HEK293 (cell line): Measurements from ENCODE around the gene PHF8.

ENCODE experiments used
- CTCF ChIA-PET: fragments of 350-600 bp; formaldehyde crosslinking; extraction: SDS; loops from one replicate; lab custom pipeline; 2021; ENCODE audit warnings: antibody characterized with exemption; lab: Yijun Ruan, JAX
- POLR2A ChIA-PET: fragments of 300-600 bp; formaldehyde crosslinking; extraction: SDS; loops from one replicate; lab custom pipeline; 2020; ENCODE audit warnings: antibody characterized with exemption, inconsistent platforms; lab: Yijun Ruan, JAX
- H3K27ac ChIP-seq: fragments of 200-500 bp; sonication (Bioruptor generic); 2 replicates; pipeline ENCODE4 v1.5.1; 2014; ENCODE audit warnings: low read depth, low read length, control low read depth, inconsistent platforms; ENCODE audit errors: extremely low read depth
- H3K36me3 ChIP-seq, 2 experiments: fragments of 200-500 bp in 1 of 2; sonication (Bioruptor generic) in 1 of 2; 1 replicate in 1 of 2; 2 replicates in 1 of 2; pipeline ENCODE4 v1.5.1; 2014 to 2017; ENCODE audit warnings: inconsistent platforms in 2 of 2, low read length in 2 of 2; ENCODE audit not compliant: control insufficient read depth in 2 of 2, insufficient read depth in 1 of 2
- H3K4me1 ChIP-seq: fragments of 200-500 bp; sonication (Bioruptor generic); 2 replicates; pipeline ENCODE4 v1.5.1; 2014; ENCODE audit warnings: mild to moderate bottlenecking, low read length, inconsistent platforms; ENCODE audit not compliant: control insufficient read depth, insufficient read depth
- H3K4me3 ChIP-seq: 2 replicates; pipeline ENCODE4 v1.5.1; 2011; ENCODE audit warnings: low read depth, mild to moderate bottlenecking, control low read depth, low read length, moderate library complexity
- H3K9me3 ChIP-seq: fragments of 200-500 bp; sonication (Bioruptor generic); 2 replicates; pipeline ENCODE4 v1.5.1; 2014; ENCODE audit warnings: low read depth, low read length, inconsistent platforms; ENCODE audit not compliant: control insufficient read depth, insufficient read depth
- BCL11A ChIP-seq: fragments of 450-650 bp; formaldehyde crosslinking; IDR thresholded peaks from 2 replicates; pipeline ENCODE4 v1.5.1; 2016; ENCODE audit warnings: low read depth, missing biosample characterization, missing genetic modification characterization
- GLI4 ChIP-seq: fragments of 450-650 bp; formaldehyde crosslinking; IDR thresholded peaks from 2 replicates; pipeline ENCODE4 v1.5.1; 2016; ENCODE audit warnings: missing biosample characterization, missing genetic modification characterization
- HOXA7 ChIP-seq: sonication (generic); formaldehyde crosslinking; IDR thresholded peaks from 2 replicates; pipeline ENCODE4 v1.8.1; 2022; ENCODE audit warnings: missing genetic modification reagents, borderline replicate concordance
- SETDB1 ChIP-seq: IDR thresholded peaks from one replicate; pipeline ENCODE4 v1.6.1; 2017; ENCODE audit warnings: mild to moderate bottlenecking, low read length, moderate library complexity, mixed read lengths; ENCODE audit not compliant: insufficient read length
- YY2 ChIP-seq: fragments of 450-650 bp; formaldehyde crosslinking; IDR thresholded peaks from 2 replicates; pipeline ENCODE4 v1.5.1; 2016; ENCODE audit warnings: missing biosample characterization, missing genetic modification characterization
- ZNF10 ChIP-seq: fragments of 450-650 bp; formaldehyde crosslinking; IDR thresholded peaks from 2 replicates; pipeline ENCODE4 v1.5.1; 2017; ENCODE audit warnings: missing biosample characterization, missing genetic modification characterization
- ZNF121 ChIP-seq: fragments of 450-650 bp; formaldehyde crosslinking; IDR thresholded peaks from 2 replicates; pipeline ENCODE4 v1.5.1; 2016; ENCODE audit warnings: missing biosample characterization, missing genetic modification characterization
- ZNF175 ChIP-seq: fragments of 450-650 bp; formaldehyde crosslinking; IDR thresholded peaks from 2 replicates; pipeline ENCODE4 v1.5.1; 2016; ENCODE audit warnings: missing biosample characterization, missing genetic modification characterization
- ZNF202 ChIP-seq: fragments of 450-650 bp; formaldehyde crosslinking; IDR thresholded peaks from 2 replicates; pipeline ENCODE4 v1.5.1; 2016; ENCODE audit warnings: missing biosample characterization, missing genetic modification characterization, borderline replicate concordance
- ZNF214 ChIP-seq: fragments of 450-650 bp; formaldehyde crosslinking; IDR thresholded peaks from 2 replicates; pipeline ENCODE4 v1.5.1; 2017; ENCODE audit warnings: missing biosample characterization, mild to moderate bottlenecking, missing genetic modification characterization, borderline replicate concordance
- ZNF223 ChIP-seq: fragments of 450-650 bp; formaldehyde crosslinking; IDR thresholded peaks from 2 replicates; pipeline ENCODE4 v1.5.1; 2016; ENCODE audit warnings: missing biosample characterization, missing genetic modification characterization
- ZNF335 ChIP-seq: fragments of 450-650 bp; formaldehyde crosslinking; conservative IDR thresholded peaks from 2 replicates; pipeline ENCODE4 v1.5.1; 2016; ENCODE audit warnings: missing biosample characterization, missing genetic modification characterization
- ZNF426 ChIP-seq: fragments of 450-650 bp; formaldehyde crosslinking; IDR thresholded peaks from 2 replicates; pipeline ENCODE4 v1.5.1; 2017; ENCODE audit warnings: missing biosample characterization, missing genetic modification characterization, mild to moderate bottlenecking, inconsistent platforms, moderate library complexity
- ZNF571 ChIP-seq: fragments of 450-650 bp; formaldehyde crosslinking; IDR thresholded peaks from 2 replicates; pipeline ENCODE4 v1.5.0; 2017; ENCODE audit warnings: missing biosample characterization, missing genetic modification characterization
- ZNF610 ChIP-seq: fragments of 450-650 bp; formaldehyde crosslinking; IDR thresholded peaks from 2 replicates; pipeline ENCODE4 v1.5.1; 2016; ENCODE audit warnings: missing biosample characterization, missing genetic modification characterization, borderline replicate concordance
- ZNF629 ChIP-seq: fragments of 450-650 bp; formaldehyde crosslinking; IDR thresholded peaks from 2 replicates; pipeline ENCODE4 v1.5.1; 2017; ENCODE audit warnings: missing biosample characterization, missing genetic modification characterization
- ZNF76 ChIP-seq: fragments of 450-650 bp; formaldehyde crosslinking; IDR thresholded peaks from 2 replicates; pipeline ENCODE4; 2016; ENCODE audit warnings: low read depth, missing biosample characterization, missing genetic modification characterization, borderline replicate concordance
- ZNF785 ChIP-seq: fragments of 450-650 bp; formaldehyde crosslinking; IDR thresholded peaks from 2 replicates; pipeline ENCODE4 v1.5.1; 2016; ENCODE audit warnings: missing biosample characterization, missing genetic modification characterization
- ZNF791 ChIP-seq: fragments of 450-650 bp; formaldehyde crosslinking; IDR thresholded peaks from 2 replicates; pipeline ENCODE4 v1.5.1; 2016; ENCODE audit warnings: missing biosample characterization, missing genetic modification characterization
- TF ChIP-seq, protein P1 (sequence below): fragments of 450-650 bp; formaldehyde crosslinking; IDR thresholded peaks from 2 replicates; pipeline ENCODE4 v1.5.1; 2017; ENCODE audit warnings: missing biosample characterization, missing genetic modification characterization
- TF ChIP-seq, protein P2 (sequence below): fragments of 450-650 bp; IDR thresholded peaks from 2 replicates; pipeline ENCODE4 v1.5.1; 2018; ENCODE audit warnings: missing biosample characterization, mild to moderate bottlenecking, missing genetic modification characterization
- TF ChIP-seq, protein P3 (sequence below): fragments of 450-650 bp; formaldehyde crosslinking; IDR thresholded peaks from 2 replicates; pipeline ENCODE4 v1.5.1; 2016; ENCODE audit warnings: missing biosample characterization, missing genetic modification characterization
- TF ChIP-seq, protein P4 (sequence below): fragments of 450-650 bp; formaldehyde crosslinking; IDR thresholded peaks from 2 replicates; pipeline ENCODE4 v1.5.1; 2016; ENCODE audit warnings: missing biosample characterization, missing genetic modification characterization
- TF ChIP-seq, protein P5 (sequence below): fragments of 450-650 bp; formaldehyde crosslinking; conservative IDR thresholded peaks from 2 replicates; pipeline ENCODE4 v1.5.1; 2016; ENCODE audit warnings: low read depth, missing biosample characterization, missing genetic modification characterization

The PHF8 gene

DNA sequence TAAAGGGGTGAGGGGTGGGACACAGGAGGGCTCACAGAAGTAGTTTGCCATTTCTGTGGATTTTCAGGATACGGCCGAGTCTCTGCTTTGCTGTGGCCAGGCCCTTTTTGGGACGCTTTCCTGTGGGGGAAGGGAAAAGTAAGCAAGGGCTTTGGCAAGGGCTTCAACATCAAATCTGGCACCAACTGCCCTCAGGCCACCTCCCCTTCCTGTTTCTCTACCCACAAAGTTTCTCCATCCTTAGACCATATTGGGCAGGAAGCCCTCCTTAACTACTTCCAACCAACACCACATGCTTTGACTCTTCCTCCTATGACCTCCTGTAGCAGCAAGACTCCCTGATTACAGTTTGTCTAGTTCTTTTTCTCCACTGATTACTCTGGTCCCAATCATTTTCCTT is 105.1 kb downstream of the PHF8 start:
- ChIA-PET CTCF (no interaction called here), POLR2A (no interaction called here)
- Histone ChIP-seq H3K9me3 (no peaks in the 10 kb centered on the region), H3K4me1 (no peaks in the 10 kb centered on the region), H3K4me3 (no peak overlapping the region), H3K36me3 (peaks cover 0 to 70% of the 10 kb centered on the region in 2 experiments), H3K27ac (no peak overlapping the region)
- TF ChIP-seq ZNF785 (tag by site-specific recombination) (no peak), ZNF791 (no peak), ZNF121 (no peak), ZNF610 (tag by site-specific recombination) (no peak), ZNF571 (tag by site-specific recombination) (no peak), BCL11A (tag by site-specific recombination) (no peak), YY2 (no peak), ZNF175 (no peak), ZNF223 (tag by site-specific recombination) (no peak), ZNF202 (tag by site-specific recombination) (no peak), ZNF335 (no peak), ZNF214 (tag by site-specific recombination) (no peak), HOXA7 (CRISPR knock-in tag) (no peak), GLI4 (tag by site-specific recombination) (no peak), ZNF426 (tag by site-specific recombination) (no peak)
- TF ChIP-seq, protein P1, sequence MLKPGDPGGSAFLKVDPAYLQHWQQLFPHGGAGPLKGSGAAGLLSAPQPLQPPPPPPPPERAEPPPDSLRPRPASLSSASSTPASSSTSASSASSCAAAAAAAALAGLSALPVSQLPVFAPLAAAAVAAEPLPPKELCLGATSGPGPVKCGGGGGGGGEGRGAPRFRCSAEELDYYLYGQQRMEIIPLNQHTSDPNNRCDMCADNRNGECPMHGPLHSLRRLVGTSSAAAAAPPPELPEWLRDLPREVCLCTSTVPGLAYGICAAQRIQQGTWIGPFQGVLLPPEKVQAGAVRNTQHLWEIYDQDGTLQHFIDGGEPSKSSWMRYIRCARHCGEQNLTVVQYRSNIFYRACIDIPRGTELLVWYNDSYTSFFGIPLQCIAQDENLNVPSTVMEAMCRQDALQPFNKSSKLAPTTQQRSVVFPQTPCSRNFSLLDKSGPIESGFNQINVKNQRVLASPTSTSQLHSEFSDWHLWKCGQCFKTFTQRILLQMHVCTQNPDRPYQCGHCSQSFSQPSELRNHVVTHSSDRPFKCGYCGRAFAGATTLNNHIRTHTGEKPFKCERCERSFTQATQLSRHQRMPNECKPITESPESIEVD (tag by site-specific recombination), result no peak
- TF ChIP-seq, protein P2, sequence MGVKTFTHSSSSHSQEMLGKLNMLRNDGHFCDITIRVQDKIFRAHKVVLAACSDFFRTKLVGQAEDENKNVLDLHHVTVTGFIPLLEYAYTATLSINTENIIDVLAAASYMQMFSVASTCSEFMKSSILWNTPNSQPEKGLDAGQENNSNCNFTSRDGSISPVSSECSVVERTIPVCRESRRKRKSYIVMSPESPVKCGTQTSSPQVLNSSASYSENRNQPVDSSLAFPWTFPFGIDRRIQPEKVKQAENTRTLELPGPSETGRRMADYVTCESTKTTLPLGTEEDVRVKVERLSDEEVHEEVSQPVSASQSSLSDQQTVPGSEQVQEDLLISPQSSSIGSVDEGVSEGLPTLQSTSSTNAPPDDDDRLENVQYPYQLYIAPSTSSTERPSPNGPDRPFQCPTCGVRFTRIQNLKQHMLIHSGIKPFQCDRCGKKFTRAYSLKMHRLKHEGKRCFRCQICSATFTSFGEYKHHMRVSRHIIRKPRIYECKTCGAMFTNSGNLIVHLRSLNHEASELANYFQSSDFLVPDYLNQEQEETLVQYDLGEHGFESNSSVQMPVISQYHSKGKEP (tag by site-specific recombination), result no peak
- TF ChIP-seq, protein P3, sequence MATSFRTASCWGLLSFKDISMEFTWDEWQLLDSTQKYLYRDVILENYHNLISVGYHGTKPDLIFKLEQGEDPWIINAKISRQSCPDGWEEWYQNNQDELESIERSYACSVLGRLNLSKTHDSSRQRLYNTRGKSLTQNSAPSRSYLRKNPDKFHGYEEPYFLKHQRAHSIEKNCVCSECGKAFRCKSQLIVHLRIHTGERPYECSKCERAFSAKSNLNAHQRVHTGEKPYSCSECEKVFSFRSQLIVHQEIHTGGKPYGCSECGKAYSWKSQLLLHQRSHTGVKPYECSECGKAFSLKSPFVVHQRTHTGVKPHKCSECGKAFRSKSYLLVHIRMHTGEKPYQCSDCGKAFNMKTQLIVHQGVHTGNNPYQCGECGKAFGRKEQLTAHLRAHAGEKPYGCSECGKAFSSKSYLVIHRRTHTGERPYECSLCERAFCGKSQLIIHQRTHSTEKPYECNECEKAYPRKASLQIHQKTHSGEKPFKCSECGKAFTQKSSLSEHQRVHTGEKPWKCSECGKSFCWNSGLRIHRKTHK (tag by site-specific recombination), result no peak

DNA sequence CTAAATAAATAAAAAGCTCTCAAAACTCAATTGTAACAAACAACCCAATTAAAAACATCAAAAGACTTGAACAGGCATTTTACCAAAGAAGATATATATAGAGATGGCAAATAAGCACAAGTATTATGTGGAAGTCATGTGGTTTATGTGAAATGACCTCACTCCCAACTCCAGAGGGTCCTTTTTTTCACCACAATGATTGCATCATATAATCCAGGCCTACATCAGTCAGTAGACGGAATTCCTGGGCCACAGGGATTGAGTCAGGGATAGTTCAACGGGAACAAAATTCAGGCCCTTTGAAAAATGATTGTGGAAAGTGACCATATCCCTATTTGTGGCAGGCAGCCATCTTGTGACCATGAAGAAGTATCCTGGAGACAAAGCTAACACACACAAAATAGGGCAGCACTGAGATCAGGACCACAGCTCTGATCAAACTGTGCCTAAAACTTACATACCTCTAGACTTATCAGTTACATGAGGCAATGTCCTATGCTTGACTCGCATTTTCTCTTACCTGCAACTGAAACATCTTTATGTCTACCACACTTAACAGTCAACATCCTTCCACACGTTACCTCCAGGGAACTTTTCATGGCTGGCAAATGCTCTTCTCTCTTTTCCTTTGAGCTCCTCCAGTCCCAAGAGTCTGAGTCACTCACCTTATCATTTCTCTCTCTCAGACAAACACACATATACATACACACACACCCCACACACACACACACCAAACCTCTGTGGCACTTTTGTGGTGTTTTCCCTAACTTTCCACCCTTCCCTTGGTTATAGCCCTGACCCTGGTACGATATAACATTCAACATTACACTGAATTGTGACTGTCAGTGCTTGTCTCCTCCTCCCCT is 113.5 kb downstream of the PHF8 start:
- H3K9me3 ChIP-seq, result no peaks in the 10 kb centered on the region
- ChIA-PET POLR2A (no interaction called here), CTCF (interaction anchor here (0.7 kb wide), 1 partner anchor 1304 kb away, joined by 3 read pairs; no protein-coding TSS in a partner anchor)
- TF ChIP-seq ZNF629 (tag by site-specific recombination), result peak; percentile 19; the same call in 1 of the 2 replicates
- TF ChIP-seq, protein P4, sequence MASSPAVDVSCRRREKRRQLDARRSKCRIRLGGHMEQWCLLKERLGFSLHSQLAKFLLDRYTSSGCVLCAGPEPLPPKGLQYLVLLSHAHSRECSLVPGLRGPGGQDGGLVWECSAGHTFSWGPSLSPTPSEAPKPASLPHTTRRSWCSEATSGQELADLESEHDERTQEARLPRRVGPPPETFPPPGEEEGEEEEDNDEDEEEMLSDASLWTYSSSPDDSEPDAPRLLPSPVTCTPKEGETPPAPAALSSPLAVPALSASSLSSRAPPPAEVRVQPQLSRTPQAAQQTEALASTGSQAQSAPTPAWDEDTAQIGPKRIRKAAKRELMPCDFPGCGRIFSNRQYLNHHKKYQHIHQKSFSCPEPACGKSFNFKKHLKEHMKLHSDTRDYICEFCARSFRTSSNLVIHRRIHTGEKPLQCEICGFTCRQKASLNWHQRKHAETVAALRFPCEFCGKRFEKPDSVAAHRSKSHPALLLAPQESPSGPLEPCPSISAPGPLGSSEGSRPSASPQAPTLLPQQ (tag by site-specific recombination), result 0 out of 2 replicates have a peak, but pooled peaks have one; percentile 12
- TF ChIP-seq, protein P5, sequence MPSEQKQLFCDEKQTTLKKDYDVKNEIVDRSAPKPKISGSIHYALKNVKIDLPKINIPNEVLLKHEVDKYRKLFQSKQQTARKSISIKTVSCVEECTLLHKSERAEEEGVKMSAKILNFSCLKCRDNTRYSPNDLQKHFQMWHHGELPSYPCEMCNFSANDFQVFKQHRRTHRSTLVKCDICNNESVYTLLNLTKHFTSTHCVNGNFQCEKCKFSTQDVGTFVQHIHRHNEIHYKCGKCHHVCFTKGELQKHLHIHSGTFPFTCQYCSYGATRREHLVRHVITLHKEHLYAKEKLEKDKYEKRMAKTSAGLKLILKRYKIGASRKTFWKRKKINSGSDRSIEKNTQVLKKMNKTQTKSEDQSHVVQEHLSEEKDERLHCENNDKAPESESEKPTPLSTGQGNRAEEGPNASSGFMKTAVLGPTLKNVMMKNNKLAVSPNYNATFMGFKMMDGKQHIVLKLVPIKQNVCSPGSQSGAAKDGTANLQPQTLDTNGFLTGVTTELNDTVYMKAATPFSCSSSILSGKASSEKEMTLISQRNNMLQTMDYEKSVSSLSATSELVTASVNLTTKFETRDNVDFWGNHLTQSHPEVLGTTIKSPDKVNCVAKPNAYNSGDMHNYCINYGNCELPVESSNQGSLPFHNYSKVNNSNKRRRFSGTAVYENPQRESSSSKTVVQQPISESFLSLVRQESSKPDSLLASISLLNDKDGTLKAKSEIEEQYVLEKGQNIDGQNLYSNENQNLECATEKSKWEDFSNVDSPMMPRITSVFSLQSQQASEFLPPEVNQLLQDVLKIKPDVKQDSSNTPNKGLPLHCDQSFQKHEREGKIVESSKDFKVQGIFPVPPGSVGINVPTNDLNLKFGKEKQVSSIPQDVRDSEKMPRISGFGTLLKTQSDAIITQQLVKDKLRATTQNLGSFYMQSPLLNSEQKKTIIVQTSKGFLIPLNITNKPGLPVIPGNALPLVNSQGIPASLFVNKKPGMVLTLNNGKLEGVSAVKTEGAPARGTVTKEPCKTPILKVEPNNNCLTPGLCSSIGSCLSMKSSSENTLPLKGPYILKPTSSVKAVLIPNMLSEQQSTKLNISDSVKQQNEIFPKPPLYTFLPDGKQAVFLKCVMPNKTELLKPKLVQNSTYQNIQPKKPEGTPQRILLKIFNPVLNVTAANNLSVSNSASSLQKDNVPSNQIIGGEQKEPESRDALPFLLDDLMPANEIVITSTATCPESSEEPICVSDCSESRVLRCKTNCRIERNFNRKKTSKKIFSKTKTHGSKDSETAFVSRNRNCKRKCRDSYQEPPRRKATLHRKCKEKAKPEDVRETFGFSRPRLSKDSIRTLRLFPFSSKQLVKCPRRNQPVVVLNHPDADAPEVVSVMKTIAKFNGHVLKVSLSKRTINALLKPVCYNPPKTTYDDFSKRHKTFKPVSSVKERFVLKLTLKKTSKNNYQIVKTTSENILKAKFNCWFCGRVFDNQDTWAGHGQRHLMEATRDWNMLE (tag by site-specific recombination), result peak; percentile 61; the same call in 1 of the 2 replicates
- peak; percentile 20 for TF ChIP-seq SETDB1
- TF ChIP-seq ZNF10 (tag by site-specific recombination), result 0 out of 2 replicates have a peak, but pooled peaks have one; percentile 46
- TF ChIP-seq ZNF76 (tag by site-specific recombination), result 0 out of 2 replicates have a peak, but pooled peaks have one; percentile 11

More for the DNA sequence above, 113.5 kb downstream of the PHF8 start:
- H3K36me3 ChIP-seq, result no peaks in the 10 kb centered on the region; a peak in 1 of 3 replicates
- H3K4me3 ChIP-seq, result no peak overlapping the region
- no peak overlapping the region for H3K27ac ChIP-seq
- no peaks in the 10 kb centered on the region for H3K4me1 ChIP-seq
